Adrenal gland (tissue), 12 donors: ENCODE data around the gene KRTAP1-3. TPM values are rescaled to one million over a fixed set of nuclear protein-coding genes. Genes with fewer than 3 reads are reported as not detected.
A peak's percentile ranks its signal among the peaks of the same experiment; 100 is the strongest.
"Not testable (repeated sequence)": the region's sequence is repeated elsewhere in the genome, so short reads cannot be mapped to it uniquely, and the experiment has no call there.

Experiments used
- DNase-seq, 7 donors: peaks; one replicate each; pipeline ENCODE4 v3.0.0-alpha.2; 2019 to 2020
- H3K27ac ChIP-seq, 5 donors: fragments of 200-600 bp; sonication (generic) in 4 of 5; 1 replicate in 3 of 5; 2 replicates in 2 of 5; pipeline versions ENCODE4 v1.5.1 to v1.8.0; 2016 to 2020; ENCODE audit warnings: mild to moderate bottlenecking in 1 of 5
- H3K27me3 ChIP-seq: fragments of 200-600 bp; 2 replicates; pipeline ENCODE4 v1.8.0; 2021
- H3K36me3 ChIP-seq, 2 donors: fragments of 200-600 bp; replicated peaks in 1 of 2; 1 replicate in 1 of 2; 2 replicates in 1 of 2; pipeline versions ENCODE4 v1.5.1 to v1.8.0; 2018 to 2022
- H3K4me1 ChIP-seq, 2 donors: fragments of 200-600 bp; replicated peaks in 1 of 2; 1 replicate in 1 of 2; 2 replicates in 1 of 2; pipeline versions ENCODE4 v1.5.1 to v1.8.0; 2018 to 2021
- H3K4me3 ChIP-seq, 4 donors: fragments of 200-600 bp; sonication (generic) in 3 of 4; one replicate each; pipeline ENCODE4 v1.5.1; 2016 to 2018
- H3K9me3 ChIP-seq, 3 donors: fragments of 200-600 bp; sonication (generic) in 1 of 3; replicated peaks in 1 of 3; 1 replicate in 2 of 3; 2 replicates in 1 of 3; pipeline versions ENCODE4 v1.5.1 to v1.8.0; 2016 to 2021
- CTCF ChIP-seq, 6 experiments: fragments of 450-650 bp in 4 of 6; fragments of 200-600 bp in 2 of 6; sonication (generic) in 1 of 6; IDR thresholded peaks; 1 replicate in 5 of 6; 2 replicates in 1 of 6; pipeline versions ENCODE4 v1.5.1 to v1.8.0; 2016 to 2021; ENCODE audit warnings: antibody characterized with exemption in 6 of 6, mild to moderate bottlenecking in 2 of 6, moderate library complexity in 1 of 6
- POLR2A ChIP-seq, 2 donors: fragments of 450-650 bp; IDR thresholded peaks; one replicate each; pipeline ENCODE4 v1.6.1; 2017; ENCODE audit warnings: antibody characterized with exemption in 2 of 2, mild to moderate bottlenecking in 2 of 2, moderate library complexity in 1 of 2
- WGBS, 4 donors: extraction: QIAGEN DNeasy Blood & Tissue Kit in 2 of 4; methylation state at CpG; one replicate each; pipeline versions ENCODE4 v1.1.5 to v1.1.7; 2013 to 2017; 5-methylcytosine and 5-hydroxymethylcytosine counted together
- intact Hi-C, 2 donors: fragments of 100-400 bp; cut with DNase I; formaldehyde crosslinking; loops; one replicate each; pipeline versions ENCODE4 v1.14.1 to v1.15.0; 2022 to 2023
- polyA plus RNA-seq, 3 donors: library from polyadenylated mRNA; stranded (reverse); fragments of 200-250 nt in 2 of 3; fragments of 350-450 nt in 1 of 3; fragmentation: Illumina TruSeq in 1 of 3; extraction: RNeasy Lipid Tissue Mini Kit (QIAGEN cat#74804) in 1 of 3; gene quantifications; one replicate each; pipeline ENCODE4 v1.2.3, GENCODE V29; 2013 to 2014
- total RNA-seq, 9 donors: library from RNA; depleted of rRNA in 4 of 9; stranded (reverse); fragments of >200 nt in 4 of 9; fragments of 120-200 nt in 1 of 9; fragmentation: NEBNext Ultra II Directional in 1 of 9; extraction: Animal tissue kit (Norgen Biotek cat#: 25700) in 1 of 9; gene quantifications; one replicate each; pipeline versions ENCODE4 v1.1.0 to v1.2.4, GENCODE V29; 2013 to 2023
- donor health status: healthy with polysubstance abuse.
- donor health status: Bipolar disorder and iron deficiency.
- donor health status: DM: yes; HTN: yes; CAD: no.
- donor health status: DM: no; HTN: no; CAD: no.
- donor health status: DM: no; HTN: no; CAD: no.
- donor health status: DM: yes; HTN: yes; CAD: no.

KRTAP1-3 gene
- total and polyA plus RNA-seq, 12 donors, result not detected

- TF ChIP-seq POLR2A (IDR thresholded peaks at IDR 0.05) (no peak), CTCF (IDR thresholded peaks at IDR 0.05) (no peak)
- Histone ChIP-seq H3K9me3 (no peaks in the 10 kb centered on the region), H3K4me1 (no peaks in the 10 kb centered on the region), H3K27ac (no peak overlapping the region), H3K4me3 (no peak overlapping the region), H3K36me3 (no peaks in the 10 kb centered on the region), H3K27me3 (no peaks in the 10 kb centered on the region)
- no peak for DNase-seq
- intact Hi-C loops, result no loop called here
- WGBS, 4 donors, result 29 to 36% (median 33%) methylated on average over 2 of the region's 2 CpGs
Observed at GRCh38 chr17:41049110-41049509, 14.4 kb upstream of the KRTAP1-3 start.

- intact Hi-C loops, result no loop called here
- Histone ChIP-seq H3K36me3 (no peaks in the 10 kb centered on the region), H3K4me1 (no peaks in the 10 kb centered on the region), H3K27me3 (no peaks in the 10 kb centered on the region), H3K9me3 (no peaks in the 10 kb centered on the region), H3K4me3 (no peak overlapping the region), H3K27ac (no peak overlapping the region)
- WGBS, 4 donors, result 70 to 81% (median 77%) methylated on average over 7 of the region's 7 CpGs
- TF ChIP-seq POLR2A (IDR thresholded peaks at IDR 0.05) (no peak), CTCF (IDR thresholded peaks at IDR 0.05) (no peak)
- DNase-seq, result no peak
Observed at GRCh38 chr17:41048441-41048840, 13.8 kb upstream of the KRTAP1-3 start.

- H3K4me1 ChIP-seq, H3K36me3 ChIP-seq, H3K27ac ChIP-seq, H3K9me3 ChIP-seq, DNase-seq, intact Hi-C loops, H3K4me3 ChIP-seq, H3K27me3 ChIP-seq: not testable (repeated sequence)
- 56 to 68% (median 59%) methylated on average over 5 to 10 of the region's 33 CpGs for WGBS, 4 donors
Observed at GRCh38 chr17:41046735-41047465, 12.2 kb upstream of the KRTAP1-3 start, which contains the start of gene KRTAP2-1. TSS of gene KRTAP2-1 (minus strand) at chr17:41047316. CDS start at chr17:41047267, 49 bp downstream.

GRCh38 chr17:41042953-41043352 lies 8.3 kb upstream of the KRTAP1-3 start:
- no peak for DNase-seq
- WGBS, 4 donors, result 93 to 100% (median 97%) methylated on average over 1 of the region's 1 CpG
- Histone ChIP-seq H3K9me3 (no peaks in the 10 kb centered on the region), H3K36me3 (no peaks in the 10 kb centered on the region), H3K4me3 (no peak overlapping the region), H3K27ac (no peak overlapping the region), H3K27me3 (no peaks in the 10 kb centered on the region), H3K4me1 (no peaks in the 10 kb centered on the region)
- intact Hi-C loops, result no loop called here
- no peak for TF ChIP-seq CTCF (IDR thresholded peaks at IDR 0.05)
- no peak for TF ChIP-seq POLR2A (IDR thresholded peaks at IDR 0.05)

GRCh38 chr17:41040783-41041571 lies 6.3 kb upstream of the KRTAP1-3 start, which contains the start of gene KRTAP1-1:
TSS of gene KRTAP1-1 (minus strand) at chr17:41041450. CDS start at chr17:41041397, 53 bp downstream.
- H3K4me1 ChIP-seq, intact Hi-C loops, H3K27ac ChIP-seq, H3K36me3 ChIP-seq, H3K4me3 ChIP-seq, H3K9me3 ChIP-seq, H3K27me3 ChIP-seq: not testable (repeated sequence)
- WGBS, 4 donors, result 73 to 82% (median 80%) methylated on average over 8 to 13 of the region's 14 CpGs
- peak in 1 of 7 donors; percentile 54 for DNase-seq
